HEK293 (cell line): ENCODE data around the gene PRR36.

Source experiments
- CTCF ChIA-PET: fragments of 350-600 bp; formaldehyde crosslinking; extraction: SDS; loops from one replicate; lab custom pipeline; 2021; ENCODE audit warnings: antibody characterized with exemption; lab: Yijun Ruan, JAX
- POLR2A ChIA-PET: fragments of 300-600 bp; formaldehyde crosslinking; extraction: SDS; loops from one replicate; lab custom pipeline; 2020; ENCODE audit warnings: antibody characterized with exemption, inconsistent platforms; lab: Yijun Ruan, JAX
- H3K27ac ChIP-seq: fragments of 200-500 bp; sonication (Bioruptor generic); 2 replicates; pipeline ENCODE4 v1.5.1; 2014; ENCODE audit warnings: low read depth, low read length, control low read depth, inconsistent platforms; ENCODE audit errors: extremely low read depth
- H3K36me3 ChIP-seq, 2 experiments: fragments of 200-500 bp in 1 of 2; sonication (Bioruptor generic) in 1 of 2; 1 replicate in 1 of 2; 2 replicates in 1 of 2; pipeline ENCODE4 v1.5.1; 2014 to 2017; ENCODE audit warnings: inconsistent platforms in 2 of 2, low read length in 2 of 2; ENCODE audit not compliant: control insufficient read depth in 2 of 2, insufficient read depth in 1 of 2
- H3K4me1 ChIP-seq: fragments of 200-500 bp; sonication (Bioruptor generic); 2 replicates; pipeline ENCODE4 v1.5.1; 2014; ENCODE audit warnings: mild to moderate bottlenecking, low read length, inconsistent platforms; ENCODE audit not compliant: control insufficient read depth, insufficient read depth
- H3K4me3 ChIP-seq: 2 replicates; pipeline ENCODE4 v1.5.1; 2011; ENCODE audit warnings: low read depth, mild to moderate bottlenecking, control low read depth, low read length, moderate library complexity
- H3K9me3 ChIP-seq: fragments of 200-500 bp; sonication (Bioruptor generic); 2 replicates; pipeline ENCODE4 v1.5.1; 2014; ENCODE audit warnings: low read depth, low read length, inconsistent platforms; ENCODE audit not compliant: control insufficient read depth, insufficient read depth
- GLIS2 ChIP-seq: fragments of 450-650 bp; formaldehyde crosslinking; IDR thresholded peaks from 2 replicates; pipeline ENCODE4 v1.5.1; 2016; ENCODE audit warnings: missing biosample characterization, missing genetic modification characterization
- KLF7 ChIP-seq: fragments of 450-650 bp; formaldehyde crosslinking; IDR thresholded peaks from 2 replicates; pipeline ENCODE4 v1.5.1; 2016; ENCODE audit warnings: missing biosample characterization, missing genetic modification characterization, borderline replicate concordance
- ZBTB8A ChIP-seq: fragments of 450-650 bp; formaldehyde crosslinking; IDR thresholded peaks from 2 replicates; pipeline ENCODE4 v1.5.1; 2016; ENCODE audit warnings: missing biosample characterization, missing genetic modification characterization
- ZNF140 ChIP-seq: fragments of 450-650 bp; formaldehyde crosslinking; IDR thresholded peaks from 2 replicates; pipeline ENCODE4 v1.5.1; 2016; ENCODE audit warnings: missing biosample characterization, missing genetic modification characterization
- ZNF169 ChIP-seq: fragments of 450-650 bp; formaldehyde crosslinking; IDR thresholded peaks from 2 replicates; pipeline ENCODE4 v1.5.1; 2016; ENCODE audit warnings: missing biosample characterization, missing genetic modification characterization
- ZNF248 ChIP-seq: fragments of 450-650 bp; formaldehyde crosslinking; IDR thresholded peaks from 2 replicates; pipeline ENCODE4 v1.5.1; 2017; ENCODE audit warnings: missing biosample characterization, missing genetic modification characterization
- ZNF37A ChIP-seq: fragments of 450-650 bp; IDR thresholded peaks from 2 replicates; pipeline ENCODE4 v1.5.1; 2018; ENCODE audit warnings: missing biosample characterization, missing genetic modification characterization
- ZNF548 ChIP-seq: fragments of 450-650 bp; formaldehyde crosslinking; IDR thresholded peaks from 2 replicates; pipeline ENCODE4 v1.5.1; 2016; ENCODE audit warnings: missing biosample characterization, missing genetic modification characterization
- ZNF654 ChIP-seq: fragments of 450-650 bp; formaldehyde crosslinking; IDR thresholded peaks from 2 replicates; pipeline ENCODE4 v1.5.1; 2016; ENCODE audit warnings: low read depth, missing biosample characterization, missing genetic modification characterization
- ZNF707 ChIP-seq: fragments of 450-650 bp; formaldehyde crosslinking; IDR thresholded peaks from 2 replicates; pipeline ENCODE4 v1.5.1; 2016; ENCODE audit warnings: missing biosample characterization, missing genetic modification characterization
- ZNF747 ChIP-seq: fragments of 450-650 bp; formaldehyde crosslinking; IDR thresholded peaks from 2 replicates; pipeline ENCODE4 v1.5.1; 2016; ENCODE audit warnings: missing biosample characterization, missing genetic modification characterization
- ZSCAN16 ChIP-seq: fragments of 450-650 bp; formaldehyde crosslinking; IDR thresholded peaks from 2 replicates; pipeline ENCODE4 v1.5.1; 2016; ENCODE audit warnings: missing biosample characterization, missing genetic modification characterization
- ZXDB ChIP-seq: fragments of 450-650 bp; formaldehyde crosslinking; IDR thresholded peaks from 2 replicates; pipeline ENCODE4 v1.5.1; 2016; ENCODE audit warnings: missing biosample characterization, missing genetic modification characterization
- TF ChIP-seq, protein P1 (sequence below): fragments of 450-650 bp; formaldehyde crosslinking; IDR thresholded peaks from 2 replicates; pipeline ENCODE4 v1.5.1; 2016; ENCODE audit warnings: missing biosample characterization, missing genetic modification characterization
- TF ChIP-seq, protein P2 (sequence below): fragments of 450-650 bp; formaldehyde crosslinking; IDR thresholded peaks from 2 replicates; pipeline ENCODE4 v1.5.1; 2016; ENCODE audit warnings: missing biosample characterization, missing genetic modification characterization
- TF ChIP-seq, protein P3 (sequence below): sonication (generic); formaldehyde crosslinking; IDR thresholded peaks from 2 replicates; pipeline ENCODE4 v1.8.1; 2022; ENCODE audit warnings: mild to moderate bottlenecking, moderate library complexity, missing genetic modification reagents
- TF ChIP-seq, protein P4 (sequence below): fragments of 450-650 bp; formaldehyde crosslinking; IDR thresholded peaks from 2 replicates; pipeline ENCODE4 v1.5.1; 2016; ENCODE audit warnings: missing biosample characterization, missing genetic modification characterization
- TF ChIP-seq, protein P5 (sequence below): fragments of 450-650 bp; formaldehyde crosslinking; IDR thresholded peaks from 2 replicates; pipeline ENCODE4 v1.5.1; 2017; ENCODE audit warnings: missing biosample characterization, missing genetic modification characterization
- TF ChIP-seq, protein P6 (sequence below): fragments of 450-650 bp; formaldehyde crosslinking; optimal IDR thresholded peaks from 2 replicates; pipeline ENCODE3; 2016; ENCODE audit warnings: missing biosample characterization, mild to moderate bottlenecking, missing genetic modification characterization

The PRR36 gene

DNA sequence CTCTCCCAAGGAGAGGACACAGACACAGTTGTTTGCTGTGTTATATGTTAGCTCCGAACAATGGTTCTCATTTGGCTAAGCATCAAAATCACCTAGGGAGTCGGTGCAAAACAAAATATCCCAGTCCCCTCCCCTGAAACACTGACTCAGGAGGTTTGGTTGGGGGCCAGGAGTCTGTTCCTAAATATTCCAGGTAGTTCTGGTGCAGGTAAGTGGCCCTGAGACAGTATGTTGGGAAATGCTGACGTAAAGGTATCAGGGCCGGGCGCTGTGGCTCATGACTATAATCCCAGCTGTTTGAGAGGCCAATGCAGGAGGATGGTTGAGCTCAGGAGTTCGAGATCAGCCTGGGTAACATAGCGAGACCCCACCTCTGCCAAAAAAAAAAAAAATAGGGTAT is 27.1 kb upstream of the PRR36 start:
- no peak for TF ChIP-seq ZNF654 (tag by site-specific recombination)
- TF ChIP-seq, protein P1, sequence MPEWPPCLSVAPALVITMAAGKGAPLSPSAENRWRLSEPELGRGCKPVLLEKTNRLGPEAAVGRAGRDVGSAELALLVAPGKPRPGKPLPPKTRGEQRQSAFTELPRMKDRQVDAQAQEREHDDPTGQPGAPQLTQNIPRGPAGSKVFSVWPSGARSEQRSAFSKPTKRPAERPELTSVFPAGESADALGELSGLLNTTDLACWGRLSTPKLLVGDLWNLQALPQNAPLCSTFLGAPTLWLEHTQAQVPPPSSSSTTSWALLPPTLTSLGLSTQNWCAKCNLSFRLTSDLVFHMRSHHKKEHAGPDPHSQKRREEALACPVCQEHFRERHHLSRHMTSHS (tag by site-specific recombination): no peak
- no peak for TF ChIP-seq ZNF169 (tag by site-specific recombination)
- TF ChIP-seq, protein P2, sequence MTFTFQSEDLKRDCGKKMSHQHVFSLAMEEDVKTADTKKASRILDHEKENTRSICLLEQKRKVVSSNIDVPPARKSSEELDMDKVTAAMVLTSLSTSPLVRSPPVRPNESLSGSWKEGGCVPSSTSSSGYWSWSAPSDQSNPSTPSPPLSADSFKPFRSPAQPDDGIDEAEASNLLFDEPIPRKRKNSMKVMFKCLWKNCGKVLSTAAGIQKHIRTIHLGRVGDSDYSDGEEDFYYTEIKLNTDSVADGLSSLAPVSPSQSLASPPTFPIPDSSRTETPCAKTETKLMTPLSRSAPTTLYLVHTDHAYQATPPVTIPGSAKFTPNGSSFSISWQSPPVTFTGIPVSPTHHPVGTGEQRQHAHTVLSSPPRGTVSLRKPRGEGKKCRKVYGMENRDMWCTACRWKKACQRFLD (tag by site-specific recombination): no peak
- TF ChIP-seq, protein P3, sequence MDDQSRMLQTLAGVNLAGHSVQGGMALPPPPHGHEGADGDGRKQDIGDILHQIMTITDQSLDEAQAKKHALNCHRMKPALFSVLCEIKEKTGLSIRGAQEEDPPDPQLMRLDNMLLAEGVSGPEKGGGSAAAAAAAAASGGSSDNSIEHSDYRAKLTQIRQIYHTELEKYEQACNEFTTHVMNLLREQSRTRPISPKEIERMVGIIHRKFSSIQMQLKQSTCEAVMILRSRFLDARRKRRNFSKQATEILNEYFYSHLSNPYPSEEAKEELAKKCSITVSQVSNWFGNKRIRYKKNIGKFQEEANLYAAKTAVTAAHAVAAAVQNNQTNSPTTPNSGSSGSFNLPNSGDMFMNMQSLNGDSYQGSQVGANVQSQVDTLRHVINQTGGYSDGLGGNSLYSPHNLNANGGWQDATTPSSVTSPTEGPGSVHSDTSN (CRISPR knock-in tag): no peak
- TF ChIP-seq, protein P4, sequence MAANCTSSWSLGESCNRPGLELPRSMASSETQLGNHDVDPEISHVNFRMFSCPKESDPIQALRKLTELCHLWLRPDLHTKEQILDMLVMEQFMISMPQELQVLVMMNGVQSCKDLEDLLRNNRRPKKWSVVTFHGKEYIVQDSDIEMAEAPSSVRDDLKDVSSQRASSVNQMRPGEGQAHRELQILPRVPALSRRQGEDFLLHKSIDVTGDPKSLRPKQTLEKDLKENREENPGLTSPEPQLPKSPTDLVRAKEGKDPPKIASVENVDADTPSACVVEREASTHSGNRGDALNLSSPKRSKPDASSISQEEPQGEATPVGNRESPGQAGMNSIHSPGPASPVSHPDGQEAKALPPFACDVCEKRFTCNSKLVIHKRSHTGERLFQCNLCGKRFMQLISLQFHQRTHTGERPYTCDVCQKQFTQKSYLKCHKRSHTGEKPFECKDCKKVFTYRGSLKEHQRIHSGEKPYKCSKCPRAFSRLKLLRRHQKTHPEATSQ: no peak
- no peak for TF ChIP-seq ZNF37A (tag by site-specific recombination)
- no peak for TF ChIP-seq KLF7 (tag by site-specific recombination)
- no peak for TF ChIP-seq ZNF707 (tag by site-specific recombination)
- TF ChIP-seq ZNF548 (tag by site-specific recombination): no peak
- no peak for TF ChIP-seq ZBTB8A (tag by site-specific recombination)
- TF ChIP-seq, protein P5, sequence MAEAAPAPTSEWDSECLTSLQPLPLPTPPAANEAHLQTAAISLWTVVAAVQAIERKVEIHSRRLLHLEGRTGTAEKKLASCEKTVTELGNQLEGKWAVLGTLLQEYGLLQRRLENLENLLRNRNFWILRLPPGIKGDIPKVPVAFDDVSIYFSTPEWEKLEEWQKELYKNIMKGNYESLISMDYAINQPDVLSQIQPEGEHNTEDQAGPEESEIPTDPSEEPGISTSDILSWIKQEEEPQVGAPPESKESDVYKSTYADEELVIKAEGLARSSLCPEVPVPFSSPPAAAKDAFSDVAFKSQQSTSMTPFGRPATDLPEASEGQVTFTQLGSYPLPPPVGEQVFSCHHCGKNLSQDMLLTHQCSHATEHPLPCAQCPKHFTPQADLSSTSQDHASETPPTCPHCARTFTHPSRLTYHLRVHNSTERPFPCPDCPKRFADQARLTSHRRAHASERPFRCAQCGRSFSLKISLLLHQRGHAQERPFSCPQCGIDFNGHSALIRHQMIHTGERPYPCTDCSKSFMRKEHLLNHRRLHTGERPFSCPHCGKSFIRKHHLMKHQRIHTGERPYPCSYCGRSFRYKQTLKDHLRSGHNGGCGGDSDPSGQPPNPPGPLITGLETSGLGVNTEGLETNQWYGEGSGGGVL (tag by site-specific recombination): no peak
- no peak for TF ChIP-seq GLIS2
- TF ChIP-seq ZNF248 (tag by site-specific recombination): no peak
- TF ChIP-seq ZNF747 (tag by site-specific recombination): no peak
- no peak for TF ChIP-seq ZNF140 (tag by site-specific recombination)
- no peak for TF ChIP-seq ZSCAN16
- TF ChIP-seq ZXDB (tag by site-specific recombination): no peak
- TF ChIP-seq, protein P6, sequence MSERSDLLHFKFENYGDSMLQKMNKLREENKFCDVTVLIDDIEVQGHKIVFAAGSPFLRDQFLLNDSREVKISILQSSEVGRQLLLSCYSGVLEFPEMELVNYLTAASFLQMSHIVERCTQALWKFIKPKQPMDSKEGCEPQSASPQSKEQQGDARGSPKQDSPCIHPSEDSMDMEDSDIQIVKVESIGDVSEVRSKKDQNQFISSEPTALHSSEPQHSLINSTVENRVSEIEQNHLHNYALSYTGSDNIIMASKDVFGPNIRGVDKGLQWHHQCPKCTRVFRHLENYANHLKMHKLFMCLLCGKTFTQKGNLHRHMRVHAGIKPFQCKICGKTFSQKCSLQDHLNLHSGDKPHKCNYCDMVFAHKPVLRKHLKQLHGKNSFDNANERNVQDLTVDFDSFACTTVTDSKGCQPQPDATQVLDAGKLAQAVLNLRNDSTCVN: no peak
- Histone ChIP-seq H3K4me1 (peaks cover 5% of the 10 kb centered on the region; the same call in 1 of the 2 replicates), H3K4me3 (no peak overlapping the region), H3K27ac (no peak overlapping the region), H3K36me3 (peaks cover 3 to 37% of the 10 kb centered on the region in 2 experiments; a peak in 2 of 3 replicates), H3K9me3 (no peaks in the 10 kb centered on the region)
- POLR2A ChIA-PET: interaction anchor here (0.6 to 3.4 kb wide), 8 partner anchors 9 to 262 kb away, joined by 3 to 22 read pairs (median 6); partner anchors contain the start of genes LRRC8E and SNAPC2
- CTCF ChIA-PET: interaction anchor here (1.1 to 3.1 kb wide), 3 partner anchors 32 to 333 kb away, joined by 3 to 21 read pairs (median 8); no protein-coding TSS in a partner anchor
